Measurements from ENCODE around the gene RSKR.

DNA sequence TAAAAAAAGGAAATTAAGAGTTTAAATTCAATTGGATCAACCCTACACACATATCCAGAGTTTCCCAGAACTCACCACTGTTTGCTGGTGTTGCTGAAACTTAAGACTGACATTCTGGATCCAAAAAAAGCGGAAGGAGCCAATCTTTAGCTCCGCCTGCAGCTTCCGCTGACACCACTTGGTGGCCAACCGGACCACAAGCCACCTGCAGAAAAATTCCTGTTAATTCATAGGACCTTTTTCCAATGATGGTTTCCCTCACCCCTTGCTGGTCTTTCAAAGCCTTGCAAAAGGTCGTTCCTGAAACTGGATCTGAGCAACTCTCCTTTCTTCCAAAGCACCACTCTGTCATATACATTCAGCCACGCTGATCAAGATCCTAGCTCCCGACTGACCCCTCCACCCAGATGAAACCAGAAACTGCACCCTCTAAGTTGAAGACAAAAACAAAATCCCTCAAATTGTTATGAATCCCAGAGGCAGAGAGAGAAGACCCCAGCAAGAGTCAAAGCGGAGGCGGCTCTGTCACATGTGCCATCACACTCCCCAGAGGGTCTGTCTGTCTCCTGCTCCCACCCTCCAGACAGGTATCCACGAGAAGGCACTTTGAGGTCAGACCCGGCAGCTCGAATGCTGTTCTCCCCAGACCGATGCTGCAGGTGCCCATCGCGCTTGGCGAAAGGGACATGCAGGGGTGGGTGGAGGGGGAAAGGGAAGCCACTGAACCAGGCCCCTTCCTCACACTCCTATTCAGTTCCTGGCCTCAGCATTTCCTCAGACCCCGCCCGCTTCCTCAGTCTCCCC, 30.2 kb upstream of the RSKR start:
- TF ChIP-seq, protein P1, sequence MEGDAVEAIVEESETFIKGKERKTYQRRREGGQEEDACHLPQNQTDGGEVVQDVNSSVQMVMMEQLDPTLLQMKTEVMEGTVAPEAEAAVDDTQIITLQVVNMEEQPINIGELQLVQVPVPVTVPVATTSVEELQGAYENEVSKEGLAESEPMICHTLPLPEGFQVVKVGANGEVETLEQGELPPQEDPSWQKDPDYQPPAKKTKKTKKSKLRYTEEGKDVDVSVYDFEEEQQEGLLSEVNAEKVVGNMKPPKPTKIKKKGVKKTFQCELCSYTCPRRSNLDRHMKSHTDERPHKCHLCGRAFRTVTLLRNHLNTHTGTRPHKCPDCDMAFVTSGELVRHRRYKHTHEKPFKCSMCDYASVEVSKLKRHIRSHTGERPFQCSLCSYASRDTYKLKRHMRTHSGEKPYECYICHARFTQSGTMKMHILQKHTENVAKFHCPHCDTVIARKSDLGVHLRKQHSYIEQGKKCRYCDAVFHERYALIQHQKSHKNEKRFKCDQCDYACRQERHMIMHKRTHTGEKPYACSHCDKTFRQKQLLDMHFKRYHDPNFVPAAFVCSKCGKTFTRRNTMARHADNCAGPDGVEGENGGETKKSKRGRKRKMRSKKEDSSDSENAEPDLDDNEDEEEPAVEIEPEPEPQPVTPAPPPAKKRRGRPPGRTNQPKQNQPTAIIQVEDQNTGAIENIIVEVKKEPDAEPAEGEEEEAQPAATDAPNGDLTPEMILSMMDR (conservative IDR thresholded peaks at IDR 0.05) = peak; percentile 69
- TF ChIP-seq EZH2 (IDR thresholded peaks at IDR 0.05; ENCODE audit: low read depth) = no peak

Data from PC-9 (cell line).